ENCODE data around the gene TIA1.
"Not testable (repeated sequence)": the region's sequence is repeated elsewhere in the genome, so short reads cannot be mapped to it uniquely, and the experiment has no call there.

Gene TIA1

DNA sequence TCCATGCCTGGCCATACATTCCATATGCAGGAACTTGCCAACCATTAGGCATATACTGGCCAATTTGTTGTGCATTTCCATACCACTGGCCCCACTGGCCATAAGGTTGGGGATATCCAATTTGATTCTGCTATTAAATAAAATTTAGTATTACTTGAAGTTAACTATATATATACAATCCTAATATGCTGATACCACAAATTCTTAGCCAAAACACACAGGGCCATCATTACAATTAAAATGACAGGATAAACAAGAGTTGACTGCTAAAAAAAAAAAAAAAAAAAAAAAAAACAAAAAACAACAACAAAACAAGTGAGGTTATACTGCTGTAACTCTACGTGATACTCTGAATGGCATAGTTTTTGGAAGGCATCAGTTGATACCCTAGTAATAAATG, 34.1 kb downstream of the TIA1 start:
- DNase-seq, result no peak

DNA sequence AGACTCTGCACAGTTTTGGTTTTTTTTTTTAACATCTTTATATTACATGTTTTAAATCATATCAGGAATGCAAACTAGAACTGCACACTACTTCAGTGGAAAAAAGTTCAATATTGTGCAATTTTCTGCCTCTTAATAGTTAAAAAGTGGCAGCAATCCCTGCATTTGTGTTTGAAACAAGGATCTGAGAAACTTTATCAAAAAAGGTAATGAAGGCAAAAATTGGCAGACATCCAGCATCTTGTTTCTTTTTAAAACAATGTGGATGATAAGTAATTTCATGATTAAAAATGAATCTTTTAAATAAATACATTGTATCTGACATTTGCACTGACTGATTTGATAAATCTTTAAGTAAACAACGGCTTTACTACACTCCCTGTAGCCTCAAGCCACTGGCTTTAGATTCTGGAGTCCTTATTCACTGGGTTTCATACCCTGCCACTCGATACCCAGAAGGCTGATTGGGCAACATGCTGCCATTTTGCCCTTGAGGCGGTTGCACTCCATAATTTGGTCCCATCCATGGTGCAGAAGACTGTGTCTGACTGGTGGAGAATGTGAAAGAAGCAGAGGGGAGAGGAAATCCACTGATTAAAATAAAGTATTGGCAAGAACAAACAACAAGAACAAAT, 36.0 kb downstream of the TIA1 start:
- DNase-seq, result no peak

DNA sequence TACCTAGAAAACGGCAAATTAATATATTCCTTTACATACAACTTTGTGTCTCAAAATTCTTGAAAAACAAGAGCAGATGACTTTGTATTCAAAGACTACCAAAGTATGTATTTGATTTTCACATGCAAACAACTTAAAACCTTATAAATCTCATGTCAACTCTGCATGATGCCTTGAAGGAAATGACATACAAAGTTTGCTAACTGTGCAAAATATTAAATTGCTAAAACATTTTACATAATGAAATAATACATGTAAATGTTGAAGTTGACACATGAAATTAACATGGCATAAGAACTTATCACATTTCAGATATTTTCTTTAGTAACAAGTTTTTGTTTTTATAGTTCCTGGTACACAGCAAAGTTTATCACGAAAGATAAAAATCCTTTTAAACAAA, 36.8 kb downstream of the TIA1 start:
- DNase-seq, result no peak

DNA sequence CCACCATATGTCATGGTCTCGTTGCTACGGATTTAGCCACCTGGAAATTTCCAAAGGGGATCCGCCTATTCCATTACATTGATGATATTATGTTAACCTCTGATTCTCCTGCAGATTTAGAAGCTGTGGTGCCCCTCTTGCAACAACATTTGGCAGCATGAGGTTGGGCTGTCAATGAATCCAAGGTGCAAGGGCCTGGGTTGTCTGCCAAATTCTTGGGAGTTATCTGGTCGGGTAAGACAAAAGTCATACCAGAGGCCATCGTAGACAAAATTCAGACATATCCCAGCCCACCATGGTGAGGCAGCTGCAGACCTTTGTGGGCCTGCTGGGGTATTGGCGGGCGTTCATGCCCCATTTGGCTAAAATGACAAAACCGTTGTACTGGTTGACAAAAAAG, 44.0 kb downstream of the TIA1 start:
- no peak for DNase-seq

DNA sequence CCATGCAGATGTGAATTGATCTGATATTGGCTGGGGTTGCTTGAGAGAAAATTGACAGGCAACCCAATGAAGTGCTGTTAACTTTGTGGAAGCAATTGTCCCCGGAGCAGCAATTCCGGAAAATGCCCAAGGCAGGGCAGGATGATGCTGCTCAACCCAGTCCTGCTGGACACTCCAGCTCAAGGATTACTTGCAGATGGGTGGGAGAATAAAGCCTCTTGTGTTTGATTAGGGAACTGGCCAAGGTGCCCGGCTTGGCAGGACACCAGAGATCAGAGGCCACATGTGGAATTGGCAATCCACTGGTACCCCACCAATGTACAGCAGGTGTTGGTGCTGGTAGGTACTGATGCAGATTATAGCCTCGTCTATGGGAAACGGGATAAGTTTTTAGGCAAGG, 45.3 kb downstream of the TIA1 start:
- DNase-seq, result no peak

DNA sequence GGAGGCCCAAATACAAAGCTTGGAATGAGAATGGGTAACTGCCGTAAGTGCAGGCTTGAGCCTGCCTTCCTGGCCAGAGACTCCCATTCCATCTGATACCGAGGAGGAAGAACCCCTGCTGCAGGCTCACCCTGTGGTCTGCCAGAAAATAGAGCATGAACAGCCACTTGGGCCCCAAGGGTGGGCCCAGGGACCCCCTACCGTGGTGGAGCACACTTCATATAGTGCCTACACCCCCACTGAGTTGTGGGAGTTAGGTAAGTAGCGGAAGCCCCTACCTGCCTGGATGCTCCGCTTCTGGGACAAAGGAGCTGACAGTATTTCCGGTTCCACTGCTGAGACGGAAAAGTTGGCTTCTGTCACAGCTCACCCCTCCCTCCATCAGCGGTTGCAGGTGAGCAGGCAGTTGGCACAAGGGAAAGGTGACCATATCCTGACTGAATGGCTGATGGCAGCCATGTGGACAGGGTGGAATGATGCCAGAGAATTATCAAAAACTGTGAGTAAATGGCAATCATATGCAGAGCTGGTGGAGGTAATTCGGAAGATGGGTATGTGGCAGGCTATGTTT, 46.1 kb downstream of the TIA1 start:
- DNase-seq, result no peak

DNA sequence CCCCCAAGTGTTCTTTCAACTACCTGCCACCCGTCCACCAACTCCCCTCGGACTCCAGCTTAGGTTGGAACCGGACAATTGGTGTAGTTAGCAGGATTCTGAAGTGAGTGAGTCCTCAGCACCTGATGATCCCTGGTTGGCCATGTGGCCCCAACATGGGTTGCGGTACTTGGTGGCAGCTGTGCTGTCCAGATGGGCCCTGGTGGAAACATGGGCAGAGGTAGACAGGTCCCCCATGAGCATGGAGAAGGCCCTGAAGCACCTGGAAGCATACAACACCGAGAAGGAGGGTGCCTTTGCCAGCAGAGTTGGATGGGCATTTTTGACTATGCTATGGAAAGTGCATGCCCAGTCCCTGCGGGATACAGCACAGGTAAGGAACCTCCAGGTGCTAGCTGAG, 46.6 kb downstream of the TIA1 start:
- no peak for DNase-seq

DNA sequence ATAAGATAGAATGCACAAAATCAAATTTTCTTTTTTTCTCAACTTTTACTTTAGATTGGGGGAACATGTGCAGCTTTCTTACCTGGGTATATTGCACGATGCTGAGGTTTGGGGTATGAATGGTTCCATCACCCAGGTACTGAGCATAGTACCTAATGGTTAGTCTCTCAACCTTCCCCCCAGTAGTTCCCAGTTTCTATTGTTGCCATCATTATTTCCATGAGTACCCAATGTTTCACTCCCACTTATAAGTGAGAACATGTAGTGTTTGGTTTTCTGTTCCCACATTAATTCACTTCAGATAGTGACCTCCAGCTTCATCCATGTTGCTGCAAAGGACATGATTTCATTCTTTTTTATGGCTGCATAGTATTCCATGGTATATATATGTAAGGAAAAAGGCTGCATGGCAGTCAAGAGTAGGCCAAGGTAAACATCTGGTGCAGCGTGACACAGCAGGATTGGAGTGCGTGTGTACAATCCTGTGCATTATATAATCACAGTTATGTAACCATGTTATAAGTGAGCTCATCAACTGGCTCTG, 47.1 kb downstream of the TIA1 start:
- no peak for DNase-seq

DNA sequence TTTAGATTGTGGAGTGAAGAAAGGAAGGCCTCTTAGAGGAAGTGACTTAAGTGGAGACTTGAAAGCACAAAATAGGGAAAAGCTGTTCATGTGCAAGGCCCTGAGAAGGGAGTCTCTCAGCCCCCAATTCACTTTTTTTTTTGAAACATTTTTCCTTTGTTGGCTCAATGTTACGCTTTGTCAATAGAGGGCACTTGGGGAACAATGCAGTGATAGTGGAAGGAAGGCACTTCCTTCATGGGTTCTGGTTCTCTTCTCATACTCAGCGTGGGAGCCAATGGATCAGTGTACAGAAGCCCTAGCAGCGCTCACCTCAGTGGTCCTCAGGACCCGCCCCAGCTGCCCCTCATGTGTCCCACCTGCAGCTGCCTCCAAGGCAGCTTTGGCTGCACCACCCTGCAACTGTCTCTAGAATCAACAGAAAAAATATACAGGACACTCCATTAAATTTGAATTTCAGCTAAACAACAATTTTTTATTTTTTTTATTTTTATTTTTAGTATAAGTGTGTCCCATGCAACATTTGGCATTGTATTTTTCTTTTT, 49.0 kb downstream of the TIA1 start:
- no peak for DNase-seq

DNA sequence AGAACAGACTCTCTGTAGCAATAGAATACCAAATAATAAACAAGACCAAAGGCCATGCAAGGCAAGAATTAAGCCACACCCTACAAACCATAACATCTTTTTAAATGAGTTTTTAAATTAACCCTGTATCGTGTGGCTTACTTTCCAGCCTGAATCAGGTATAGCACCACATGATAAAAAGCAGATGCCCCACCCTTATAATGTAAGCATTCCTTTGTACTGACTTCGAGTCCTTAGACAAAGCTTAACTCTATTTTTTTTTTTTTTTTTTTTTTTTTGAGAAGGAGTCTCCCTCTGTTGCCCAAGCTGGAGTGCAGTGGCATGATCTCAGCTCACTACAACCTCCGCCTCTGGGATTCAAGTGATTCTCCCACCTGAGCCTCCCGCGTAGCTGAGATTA, 55.9 kb downstream of the TIA1 start:
- no peak for DNase-seq

DNA sequence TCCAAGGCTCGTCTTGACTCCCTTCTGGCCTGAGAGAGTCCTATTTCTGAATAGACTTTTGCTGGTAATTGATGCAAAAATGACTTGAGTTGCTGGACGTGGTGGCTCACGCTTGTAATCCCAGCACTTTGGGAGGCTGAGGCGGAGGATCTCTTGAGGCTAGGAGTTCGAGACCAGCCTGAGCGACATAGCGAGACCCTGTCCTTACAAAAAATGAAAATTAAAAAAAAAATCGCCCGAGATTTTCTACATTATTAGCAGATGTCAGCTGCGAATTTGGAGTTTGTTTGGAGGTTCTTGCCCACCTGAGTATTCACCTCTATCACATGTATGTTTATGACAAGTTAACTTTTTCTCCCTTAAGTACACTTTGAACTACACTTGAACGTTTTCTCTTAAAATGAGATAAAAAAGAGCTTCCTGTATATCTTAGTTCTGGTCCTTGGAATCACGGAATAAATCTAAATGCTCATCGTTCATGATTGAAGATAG, 57.1 kb downstream of the TIA1 start:
- DNase-seq, result no peak

DNA sequence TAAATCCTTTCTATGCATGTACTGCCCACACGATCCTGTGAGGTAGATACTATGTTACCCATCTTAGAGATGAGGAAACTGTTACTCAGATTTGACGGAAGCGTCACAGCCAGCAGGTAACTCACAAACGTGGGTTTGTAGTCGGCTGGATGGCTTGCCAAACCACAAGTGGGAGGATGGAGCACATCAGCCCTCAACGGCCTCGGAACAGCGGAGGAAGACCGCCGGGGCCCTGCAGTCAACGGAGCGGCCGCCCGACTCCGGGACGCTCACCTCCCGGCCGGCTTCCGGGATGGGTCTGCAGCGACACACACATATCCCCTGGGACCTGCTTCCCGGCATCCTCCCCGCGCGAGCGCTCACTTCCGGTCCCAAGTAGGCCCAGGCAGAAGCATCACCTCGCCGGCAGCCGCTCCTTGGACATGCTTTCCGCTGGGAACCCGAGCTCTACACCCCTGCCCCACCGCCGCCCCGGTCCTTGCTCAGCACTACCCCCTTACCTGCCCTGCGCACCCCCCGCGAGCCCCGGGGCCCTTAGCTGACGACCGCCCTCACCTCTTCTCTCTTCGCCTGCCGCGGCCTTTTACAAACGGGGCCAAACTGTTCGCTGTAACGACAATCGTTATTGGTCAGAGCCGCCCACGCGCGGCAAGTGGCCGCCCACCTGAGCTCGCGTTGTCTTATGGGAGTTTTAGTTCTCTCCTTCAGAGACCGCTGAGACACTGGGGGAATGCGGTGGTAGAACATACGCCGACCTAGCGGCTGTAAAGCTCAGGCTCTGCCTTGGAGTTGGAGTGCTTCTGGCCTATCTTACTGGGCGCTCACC, 57.8 kb downstream of the TIA1 start, which contains the start of gene C2orf42:
TSS of gene C2orf42 (minus strand) at position 602 of the 826 bp plus-strand sequence. CDS start 9,034 bp downstream, outside the sequence.
- peak; percentile 95 for DNase-seq

DNA sequence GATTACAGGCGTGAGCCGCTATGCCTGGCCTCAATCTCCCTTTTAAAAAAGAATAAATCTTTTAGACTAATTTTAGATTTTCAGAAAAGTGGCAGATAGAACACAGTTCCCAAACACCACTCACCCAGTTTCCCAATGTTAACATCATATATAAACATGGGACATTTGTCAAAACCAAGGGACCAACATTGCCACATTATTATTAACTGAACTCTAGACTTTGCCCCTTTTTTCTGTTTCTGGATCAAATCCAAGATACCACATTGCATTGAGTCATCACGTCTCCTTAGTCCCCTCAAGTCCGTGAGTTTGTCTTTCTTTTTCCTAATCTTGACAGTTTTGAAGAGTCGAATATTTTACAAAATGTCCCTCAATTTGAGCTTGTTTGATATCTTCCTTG, 60.0 kb downstream of the TIA1 start:
- DNase-seq, result no peak

DNA sequence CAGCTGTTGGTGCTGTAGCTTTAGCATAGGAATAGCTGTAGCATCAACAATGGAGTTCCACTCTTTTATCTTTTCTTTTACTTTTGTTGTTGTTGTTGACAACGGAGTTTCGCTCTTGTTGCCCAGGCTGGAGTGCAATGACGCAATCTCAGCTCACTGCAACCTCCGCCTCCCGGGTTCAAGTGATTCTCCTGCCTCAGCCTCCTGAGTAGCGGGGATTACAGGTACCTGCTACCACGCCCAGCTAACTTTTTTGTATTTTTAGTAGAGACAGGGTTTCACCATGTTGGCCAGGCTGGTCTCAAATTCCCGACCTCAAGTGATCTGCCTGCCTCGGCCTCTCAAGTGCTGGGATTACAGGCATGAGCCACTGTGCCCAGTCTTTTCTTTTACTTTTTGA, 61.3 kb downstream of the TIA1 start:
- not testable (repeated sequence) for DNase-seq

DNA sequence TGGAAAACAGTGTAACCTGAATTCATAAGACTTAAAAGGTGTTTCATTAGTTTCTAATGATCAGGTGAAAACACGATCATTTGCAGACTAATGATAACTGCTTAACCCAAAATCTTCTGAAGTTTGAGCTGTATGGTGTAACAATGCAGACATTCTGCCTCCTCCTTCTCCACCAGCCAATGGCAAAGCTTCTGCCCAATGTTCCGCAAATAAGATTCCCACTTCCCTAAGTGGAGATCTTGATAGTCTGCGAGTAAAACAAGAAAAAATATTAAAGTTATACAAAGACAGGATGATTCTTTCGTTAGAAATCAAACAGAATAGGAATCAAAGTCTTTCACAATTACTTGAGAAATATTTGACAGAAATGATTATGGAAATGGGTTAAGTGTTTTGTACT, 65.7 kb downstream of the TIA1 start:
- DNase-seq, result no peak

DNA sequence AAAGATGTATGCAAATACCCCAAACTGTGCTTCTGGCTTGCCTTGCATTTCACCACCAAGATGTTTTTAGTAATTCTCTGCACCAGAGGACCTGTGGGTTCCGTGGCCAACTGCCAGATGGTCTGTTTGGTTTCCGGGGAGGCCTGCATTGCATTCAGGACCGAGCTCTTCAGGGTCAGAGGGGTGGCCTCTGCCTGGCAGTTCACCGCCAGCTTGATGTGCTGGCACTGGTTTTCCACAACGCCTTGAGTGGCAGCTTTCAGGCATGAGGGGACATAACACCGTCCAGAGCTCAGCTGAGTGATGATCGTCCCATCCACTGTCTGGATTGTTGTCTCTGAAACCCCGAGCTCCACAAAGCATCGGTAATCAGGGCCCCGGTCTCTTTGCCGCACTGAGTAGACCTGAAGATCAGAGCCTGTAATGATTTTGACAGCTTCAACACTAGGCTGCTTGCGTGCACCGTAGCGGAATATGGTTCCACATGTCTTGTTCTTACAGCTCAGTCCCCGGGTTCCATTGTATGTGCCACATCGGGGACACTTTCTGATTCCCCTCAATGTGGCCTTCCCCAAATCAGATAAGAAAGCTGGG, 67.0 kb downstream of the TIA1 start:
- DNase-seq, result no peak

DNA sequence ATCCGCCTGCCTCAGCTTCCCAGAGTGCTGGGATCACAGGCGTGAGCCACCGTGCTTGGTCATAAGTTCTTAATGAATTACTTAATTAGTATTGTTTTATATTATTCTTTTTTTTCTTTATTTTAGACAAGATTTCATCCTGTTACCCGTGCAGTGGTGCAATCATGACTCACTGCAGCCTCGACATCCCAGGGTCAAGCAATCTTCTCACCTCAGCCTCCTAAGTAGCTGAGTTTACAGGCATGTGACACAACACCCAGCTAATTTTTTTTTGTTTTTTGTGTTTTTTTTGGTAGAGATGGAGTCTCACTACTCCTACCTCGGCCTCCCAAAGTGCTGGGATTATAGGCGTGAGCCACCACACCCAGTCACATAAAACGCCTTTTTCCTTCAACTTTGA, 74.9 kb downstream of the TIA1 start:
- DNase-seq, result no peak

DNA sequence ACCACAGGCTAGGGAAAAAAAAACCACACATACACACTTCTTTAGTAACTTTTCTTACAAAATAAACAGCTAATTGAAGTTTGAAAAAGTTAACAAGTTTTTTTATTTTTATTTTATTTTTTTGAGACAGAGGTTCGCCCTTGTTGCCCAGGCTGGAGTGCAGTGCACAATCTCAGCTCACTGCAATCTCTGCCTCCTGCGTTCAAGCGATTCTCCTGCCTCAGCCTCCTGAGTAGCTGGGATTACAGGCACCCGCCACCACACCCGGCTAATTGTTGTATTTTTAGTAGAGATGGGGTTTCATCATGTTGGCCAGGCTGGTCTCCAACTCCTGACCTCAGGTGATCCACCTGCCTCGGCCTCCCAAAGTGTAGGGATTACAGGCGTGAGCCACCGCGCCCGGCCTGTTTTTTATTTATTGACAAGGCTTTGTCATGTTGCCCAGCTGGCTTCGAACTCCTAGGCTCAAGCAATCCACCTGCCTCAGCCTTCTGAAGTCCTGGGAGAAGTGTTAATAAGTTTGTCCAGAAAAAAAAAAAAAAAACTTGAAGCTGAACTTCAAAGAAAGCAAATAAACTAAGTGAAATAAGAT, 78.7 kb downstream of the TIA1 start:
- DNase-seq, result not testable (repeated sequence)

DNA sequence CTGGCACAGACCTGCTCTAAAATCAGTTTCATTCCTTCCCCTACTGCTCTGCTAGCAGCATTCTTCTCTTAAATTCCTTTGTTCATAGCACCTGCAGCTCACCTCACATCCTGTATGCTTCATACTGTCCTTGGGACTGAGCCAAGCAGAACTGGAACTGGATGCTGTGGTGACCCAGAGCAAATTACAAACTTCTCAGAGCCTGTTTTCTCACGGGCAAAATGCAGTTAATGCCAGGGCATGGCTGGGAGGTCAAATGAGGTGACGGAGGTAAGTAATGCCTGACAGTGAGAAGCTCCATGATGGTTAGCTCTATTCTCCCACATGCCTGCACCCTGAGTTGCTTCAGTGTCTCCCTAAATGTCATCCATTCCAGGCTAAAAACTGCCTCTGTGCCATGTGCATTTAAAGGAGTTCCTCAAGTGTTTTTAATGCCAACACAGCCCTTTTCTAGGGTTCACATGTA, 87.3 kb downstream of the TIA1 start:
- no peak for DNase-seq

DNA sequence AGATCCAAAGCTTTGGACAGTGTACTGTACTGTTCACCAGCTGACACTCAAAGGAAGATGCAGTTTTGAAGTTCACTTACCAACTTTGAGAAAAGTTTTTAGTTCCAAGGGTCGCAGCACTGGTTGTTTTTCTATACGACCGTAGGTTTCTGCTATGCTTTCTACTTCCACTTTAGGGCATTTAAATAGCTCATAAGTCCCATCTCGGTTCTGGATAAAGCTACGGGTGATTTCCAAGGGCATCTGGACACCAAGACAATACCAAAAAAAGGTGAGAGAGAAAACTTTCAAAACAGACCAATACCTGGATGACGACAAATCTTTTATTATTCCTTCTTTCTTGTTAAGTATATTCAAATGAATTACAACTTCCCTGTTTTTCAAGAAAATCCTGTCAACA, 87.9 kb downstream of the TIA1 start:
- no peak for DNase-seq

Measured in stimulated activated CD4-positive, alpha-beta T cell treated with anti-CD3 and anti-CD28 coated beads, Interleukin-4, amount 100 ng/mL, for 1 hour (primary cell).